HCT116 (cell line): ENCODE data around the gene MYH1. TPM values are rescaled to one million over a fixed set of nuclear protein-coding genes. Genes with fewer than 3 reads are reported as not detected.

Source experiments
- ATAC-seq: fragments of 200-7000 bp; cut with Tn5 transposase; 2 replicates; pipeline ENCODE4 v1.9.1; 2020; ENCODE audit warnings: mild to moderate bottlenecking, moderate library complexity
- BruUV-seq: library from RNA; stranded (reverse); fragments of 400-500 nt; replicated peaks from 2 replicates; lab custom pipeline; 2021; lab: Mats Ljungman, UMichigan
- CTCF ChIA-PET: fragments of 300-600 bp; sonication (Branson Sonifier 250); formaldehyde crosslinking; loops from one replicate; lab custom pipeline; 2021; ENCODE audit warnings: antibody characterized with exemption; lab: Charles Lee
- POLR2A ChIA-PET: fragments of 300-600, 350-600 bp; sonication (Branson Sonifier 250); formaldehyde crosslinking; loops from one replicate; lab custom pipeline; 2021; ENCODE audit warnings: antibody characterized with exemption; lab: Charles Lee
- RAD21 ChIA-PET, 2 experiments: fragments of 300-600 bp; sonication (Branson Sonifier 250); formaldehyde crosslinking; loops; one replicate each; lab custom pipeline; 2023; ENCODE audit warnings: low total read pairs in 2 of 2; ENCODE audit not compliant: uncharacterized antibody in 2 of 2, unreplicated experiment in 2 of 2, low non-redundant PET in 1 of 2; lab: Charles Lee
- DNase-seq: peaks from one replicate; pipeline ENCODE4 v3.0.0-alpha.2; 2010; ENCODE audit warnings: low read depth, low spot score
- H2AFZ ChIP-seq: fragments of 200-600 bp; shearing (Covaris generic), sonication (generic); 2 replicates; pipeline ENCODE4 v1.6.1; 2017; ENCODE audit warnings: low read depth, mixed run types, mixed read lengths, antibody characterized with exemption, low read length; ENCODE audit not compliant: poor library complexity, severe bottlenecking
- H3K27ac ChIP-seq: 2 replicates; pipeline ENCODE4 v1.5.1; 2012; ENCODE audit warnings: low read depth, low read length
- H3K27me3 ChIP-seq: fragments of 200-600 bp; sonication (generic); 2 replicates; pipeline ENCODE4 v1.6.1; 2016; ENCODE audit warnings: mixed run types, low read length, mixed read lengths; ENCODE audit not compliant: insufficient read depth
- H3K36me3 ChIP-seq, 2 experiments: fragments of 200-500 bp in 1 of 2; fragments of 200-600 bp in 1 of 2; sonication (Bioruptor generic) in 1 of 2; sonication (generic) in 1 of 2; 2 replicates each; pipeline versions ENCODE4 v1.5.1 to v1.6.1; 2014 to 2016; ENCODE audit warnings: low read length in 2 of 2, inconsistent platforms in 1 of 2, mixed read lengths in 1 of 2, mixed run types in 1 of 2; ENCODE audit not compliant: insufficient read depth in 2 of 2, control insufficient read depth in 1 of 2
- H3K4me1 ChIP-seq, 2 experiments: fragments of 200-600 bp in 1 of 2; sonication (generic) in 1 of 2; 2 replicates each; pipeline versions ENCODE4 v1.5.1 to v1.6.1; 2012 to 2017; ENCODE audit warnings: low read length in 2 of 2, inconsistent platforms in 1 of 2, mild to moderate bottlenecking in 1 of 2, mixed read lengths in 1 of 2, mixed run types in 1 of 2, moderate library complexity in 1 of 2; ENCODE audit not compliant: insufficient read depth in 2 of 2, control insufficient read depth in 1 of 2
- H3K4me2 ChIP-seq: fragments of 200-600 bp; sonication (generic); 2 replicates; pipeline ENCODE4 v1.6.1; 2017; ENCODE audit warnings: mixed run types, low read length, mixed read lengths
- H3K4me3 ChIP-seq, 2 experiments: fragments of 200-600 bp in 1 of 2; sonication (generic) in 1 of 2; replicated peaks in 1 of 2; 2 replicates each; pipeline ENCODE4 v1.5.1; 2011 to 2016; ENCODE audit warnings: low read length in 2 of 2, control low read depth in 1 of 2, low read depth in 1 of 2, mild to moderate bottlenecking in 1 of 2, mixed read lengths in 1 of 2, mixed run types in 1 of 2
- H3K79me2 ChIP-seq: fragments of 200-600 bp; sonication (generic); 2 replicates; pipeline ENCODE4 v1.6.1; 2017; ENCODE audit warnings: mild to moderate bottlenecking, mixed run types, low read length, moderate library complexity, mixed read lengths; ENCODE audit not compliant: insufficient read depth
- H3K9ac ChIP-seq: fragments of 200-600 bp; sonication (generic); 2 replicates; pipeline ENCODE4 v1.6.1; 2016; ENCODE audit warnings: low read length, mixed read lengths
- H3K9me2 ChIP-seq: fragments of 200-600 bp; sonication (generic), shearing (Covaris generic); 2 replicates; pipeline ENCODE4 v1.6.1; 2017; ENCODE audit warnings: mixed run types, mild to moderate bottlenecking, moderate library complexity; ENCODE audit not compliant: insufficient read depth
- H3K9me3 ChIP-seq, 2 experiments: fragments of 200-500 bp in 1 of 2; fragments of 200-600 bp in 1 of 2; sonication (Bioruptor generic) in 1 of 2; sonication (generic) in 1 of 2; 2 replicates each; pipeline ENCODE4 v1.6.1; 2014 to 2017; ENCODE audit warnings: low read length in 2 of 2, mixed read lengths in 2 of 2, inconsistent platforms in 1 of 2, low read depth in 1 of 2, mild to moderate bottlenecking in 1 of 2, mixed run types in 1 of 2, moderate library complexity in 1 of 2; ENCODE audit not compliant: control insufficient read depth in 1 of 2, insufficient read depth in 1 of 2
- H4K20me1 ChIP-seq: fragments of 200-600 bp; sonication (generic), shearing (Covaris generic); 2 replicates; pipeline ENCODE4 v1.6.1; 2017; ENCODE audit warnings: mixed run types, mild to moderate bottlenecking, moderate library complexity; ENCODE audit not compliant: insufficient read depth
- JUND ChIP-seq: IDR thresholded peaks from 2 replicates; pipeline ENCODE4 v1.6.1; 2012
- POLR2A ChIP-seq: IDR thresholded peaks from 2 replicates; pipeline ENCODE4 v1.7.0; 2011; ENCODE audit warnings: borderline replicate concordance; ENCODE audit not compliant: insufficient read depth, insufficient read length; ENCODE audit errors: extremely low read depth
- POLR2AphosphoS5 ChIP-seq: IDR thresholded peaks from 2 replicates; pipeline ENCODE4 v1.6.1; 2011; ENCODE audit warnings: mild to moderate bottlenecking, low read depth, low read length, moderate library complexity
- intact Hi-C: fragments of 100-400 bp; cut with micrococcal nuclease; formaldehyde crosslinking; loops from 2 replicates; pipeline ENCODE4 v1.10.0; 2022
- total RNA-seq: library from RNA; stranded (reverse); gene quantifications from one replicate; pipeline ENCODE4 v1.2.1, GENCODE V29; 2021; ENCODE audit not compliant: unreplicated experiment
- TF ChIP-seq, protein P1 (sequence below), 3 experiments: fragments of 200-600 bp in 1 of 3; sonication (generic) in 1 of 3; IDR thresholded peaks in 2 of 3; conservative IDR thresholded peaks in 1 of 3; 2 replicates each; pipeline ENCODE4 v1.5.1; 2012 to 2017; ENCODE audit warnings: low read depth in 2 of 3, low read length in 2 of 3, antibody characterized with exemption in 1 of 3, borderline replicate concordance in 1 of 3, control low read depth in 1 of 3, mild to moderate bottlenecking in 1 of 3, mixed read lengths in 1 of 3, mixed run types in 1 of 3, moderate library complexity in 1 of 3; ENCODE audit not compliant: insufficient read depth in 1 of 3

MYH1 gene
- total RNA-seq, 1 experiment from 2014 or later, result not detected

DNA sequence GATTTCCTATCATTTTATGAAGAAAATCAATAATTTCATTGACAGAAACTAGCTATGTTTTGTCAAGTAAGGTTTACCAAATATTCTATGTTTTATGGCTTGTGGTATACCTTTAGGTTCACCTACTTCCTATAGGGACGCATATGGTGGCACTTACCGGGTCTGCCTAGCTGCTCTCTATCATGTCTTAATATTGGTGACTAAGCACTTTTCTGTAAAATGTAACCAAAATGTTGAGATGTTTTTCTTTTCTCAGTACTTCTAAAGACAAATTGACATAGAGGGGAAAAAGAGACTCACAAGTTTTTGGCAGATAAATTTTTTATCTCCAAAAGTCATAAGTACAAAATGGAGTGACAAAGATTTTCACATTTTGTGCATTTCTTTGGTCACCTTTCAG lies 26.3 kb downstream of the MYH1 start:
- H3K9me3 ChIP-seq, result peaks cover 3 to 11% of the 10 kb centered on the region in 2 experiments; a peak in 1 of 4 replicates
- POLR2A ChIA-PET, result no interaction called here
- no peak for DNase-seq
- H2AFZ ChIP-seq, result no peak overlapping the region
- no peak overlapping the region for H3K9ac ChIP-seq
- intact Hi-C loops, result no loop called here
- no peaks in the 10 kb centered on the region for H3K9me2 ChIP-seq
- no peak overlapping the region for H3K4me2 ChIP-seq
- no TSS peak for BruUV-seq
- CTCF ChIA-PET, result no interaction called here
- 0 out of 2 replicates have a peak, but pooled peaks cover 4% of the 10 kb centered on the region for H3K27me3 ChIP-seq
- H3K36me3 ChIP-seq, result no peaks in the 10 kb centered on the region
- H3K79me2 ChIP-seq, result no peaks in the 10 kb centered on the region
- no peaks in the 10 kb centered on the region for H4K20me1 ChIP-seq
- H3K27ac ChIP-seq, result no peak overlapping the region
- H3K4me1 ChIP-seq, result no peaks in the 10 kb centered on the region
- RAD21 ChIA-PET, result no interaction called here
- no peak for ATAC-seq
- H3K4me3 ChIP-seq, result no peak overlapping the region
- TF ChIP-seq POLR2A (no peak), POLR2AphosphoS5 (no peak), JUND (no peak)

DNA sequence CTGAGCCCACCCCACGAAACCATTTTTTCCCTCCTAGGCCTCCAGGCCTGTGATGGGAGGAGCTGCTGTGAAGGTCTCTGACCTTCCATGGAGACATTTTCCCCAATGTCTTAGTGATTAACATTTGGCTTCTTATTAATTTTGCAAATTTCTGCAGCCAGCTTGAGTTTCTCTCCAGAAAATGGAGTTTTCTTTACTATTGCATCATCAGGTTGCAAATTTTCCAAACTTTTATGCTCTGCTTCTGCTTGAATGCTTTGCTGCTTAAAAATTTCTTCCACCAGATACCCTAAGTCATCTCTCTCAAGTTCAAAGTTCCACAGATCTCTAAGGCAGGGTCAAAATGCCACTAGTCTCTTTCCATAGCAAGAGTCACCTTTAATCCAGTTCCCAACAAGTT lies 36.1 kb downstream of the MYH1 start:
- CTCF ChIA-PET, result no interaction called here
- intact Hi-C loops, result no loop called here
- H3K4me3 ChIP-seq, result no peak overlapping the region
- no peak overlapping the region for H3K27ac ChIP-seq
- H3K9me3 ChIP-seq, result no peaks in the 10 kb centered on the region
- no TSS peak for BruUV-seq
- TF ChIP-seq, protein P1, sequence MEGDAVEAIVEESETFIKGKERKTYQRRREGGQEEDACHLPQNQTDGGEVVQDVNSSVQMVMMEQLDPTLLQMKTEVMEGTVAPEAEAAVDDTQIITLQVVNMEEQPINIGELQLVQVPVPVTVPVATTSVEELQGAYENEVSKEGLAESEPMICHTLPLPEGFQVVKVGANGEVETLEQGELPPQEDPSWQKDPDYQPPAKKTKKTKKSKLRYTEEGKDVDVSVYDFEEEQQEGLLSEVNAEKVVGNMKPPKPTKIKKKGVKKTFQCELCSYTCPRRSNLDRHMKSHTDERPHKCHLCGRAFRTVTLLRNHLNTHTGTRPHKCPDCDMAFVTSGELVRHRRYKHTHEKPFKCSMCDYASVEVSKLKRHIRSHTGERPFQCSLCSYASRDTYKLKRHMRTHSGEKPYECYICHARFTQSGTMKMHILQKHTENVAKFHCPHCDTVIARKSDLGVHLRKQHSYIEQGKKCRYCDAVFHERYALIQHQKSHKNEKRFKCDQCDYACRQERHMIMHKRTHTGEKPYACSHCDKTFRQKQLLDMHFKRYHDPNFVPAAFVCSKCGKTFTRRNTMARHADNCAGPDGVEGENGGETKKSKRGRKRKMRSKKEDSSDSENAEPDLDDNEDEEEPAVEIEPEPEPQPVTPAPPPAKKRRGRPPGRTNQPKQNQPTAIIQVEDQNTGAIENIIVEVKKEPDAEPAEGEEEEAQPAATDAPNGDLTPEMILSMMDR (IDR thresholded peaks at IDR 0.05 in 2 of 3, conservative IDR thresholded peaks at IDR 0.05 in 1 of 3; ENCODE audit: borderline replicate concordance in 1 of 3, insufficient read depth in 1 of 3, low read depth in 2 of 3, low read length in 2 of 3), result no peak
- H3K27me3 ChIP-seq, result peaks cover 7% of the 10 kb centered on the region; the same call in 1 of the 2 replicates
- POLR2A ChIA-PET, result no interaction called here
- DNase-seq (no peak), ATAC-seq (no peak)
- no peak overlapping the region for H3K4me2 ChIP-seq
- RAD21 ChIA-PET, result no interaction called here
- no peaks in the 10 kb centered on the region for H3K36me3 ChIP-seq
- no peaks in the 10 kb centered on the region for H3K9me2 ChIP-seq
- H4K20me1 ChIP-seq, result no peaks in the 10 kb centered on the region
- H3K4me1 ChIP-seq, result no peaks in the 10 kb centered on the region
- no peak overlapping the region for H2AFZ ChIP-seq
- no peaks in the 10 kb centered on the region for H3K79me2 ChIP-seq
- H3K9ac ChIP-seq, result no peak overlapping the region
